Endodermal cell (in vitro differentiated cells): ENCODE results near the gene STAMBPL1. TPM values are rescaled to one million over a fixed set of nuclear protein-coding genes. Genes with fewer than 3 reads are reported as not detected.

Experiments
- DNase-seq: peaks from one replicate; pipeline ENCODE4 v3.0.0-alpha.2; 2017
- H3K27ac ChIP-seq: 2 replicates; pipeline ENCODE4 v1.5.1; 2013; ENCODE audit warnings: mild to moderate bottlenecking, low read depth, low read length, moderate library complexity
- H3K27me3 ChIP-seq: 2 replicates; pipeline ENCODE4 v1.6.1; 2013; ENCODE audit warnings: mild to moderate bottlenecking, low read length, moderate library complexity; ENCODE audit not compliant: insufficient read depth, control insufficient read depth, poor library complexity, severe bottlenecking
- H3K36me3 ChIP-seq: 2 replicates; pipeline ENCODE4 v1.7.0; 2013; ENCODE audit warnings: mild to moderate bottlenecking, low read length, moderate library complexity; ENCODE audit not compliant: control insufficient read depth, insufficient read depth
- H3K4me1 ChIP-seq: one replicate; pipeline ENCODE4 v1.7.0; 2013; ENCODE audit warnings: low read length; ENCODE audit not compliant: control insufficient read depth, insufficient read depth
- H3K4me3 ChIP-seq: 2 replicates; pipeline ENCODE4 v1.5.1; 2013; ENCODE audit warnings: mild to moderate bottlenecking, low read length, moderate library complexity
- H3K9ac ChIP-seq: 2 replicates; pipeline ENCODE4 v1.6.1; 2013; ENCODE audit warnings: mild to moderate bottlenecking, low read length, moderate library complexity; ENCODE audit not compliant: poor library complexity, severe bottlenecking; ENCODE audit errors: extremely low read depth
- H3K9me3 ChIP-seq: 2 replicates; pipeline ENCODE4 v1.6.1; 2013; ENCODE audit warnings: mild to moderate bottlenecking, low read length, moderate library complexity; ENCODE audit not compliant: control insufficient read depth
- H3K27ac Mint-ChIP-seq: 2 replicates; pipeline ENCODE4 v1.8.0; 2020; ENCODE audit warnings: mixed read lengths
- H3K27me3 Mint-ChIP-seq: 2 replicates; pipeline ENCODE4 v1.8.0; 2021; ENCODE audit warnings: mild to moderate bottlenecking, mixed read lengths; ENCODE audit not compliant: insufficient read depth
- H3K36me3 Mint-ChIP-seq: 2 replicates; pipeline ENCODE4 v1.8.0; 2020; ENCODE audit warnings: low read depth, mixed read lengths
- H3K4me1 Mint-ChIP-seq: 2 replicates; pipeline ENCODE4 v1.8.0; 2020; ENCODE audit warnings: mixed read lengths
- H3K4me3 Mint-ChIP-seq: 2 replicates; pipeline ENCODE4 v1.8.0; 2020; ENCODE audit warnings: mild to moderate bottlenecking, moderate library complexity, mixed read lengths
- H3K9me3 Mint-ChIP-seq: 2 replicates; pipeline ENCODE4 v1.8.0; 2020; ENCODE audit warnings: mild to moderate bottlenecking, mixed read lengths
- CTCF ChIP-seq: fragments of 200-600 bp; sonication (generic); conservative IDR thresholded peaks from 2 replicates; pipeline ENCODE4 v1.5.0; 2021; ENCODE audit warnings: antibody characterized with exemption, mild to moderate bottlenecking
- WGBS, 2 experiments: methylation state at CpG; one replicate each; pipeline versions ENCODE4 v1.1.5 to v1.1.7; 2013; ENCODE audit warnings: missing lambda C conversion rate in 2 of 2, mixed read lengths in 1 of 2; ENCODE audit not compliant: insufficient coverage in 1 of 2, insufficient read length in 1 of 2; 5-methylcytosine and 5-hydroxymethylcytosine counted together
- total RNA-seq, 2 donors: library from RNA; stranded (reverse); fragmentation: NEBNext Ultra II Directional in 1 of 2; extraction: Animal tissue kit (Norgen Biotek cat#: 25700) in 1 of 2; gene quantifications; 2 replicates in 1 of 2; 3 replicates in 1 of 2; pipeline ENCODE4 v1.2.1, GENCODE V29; 2021

STAMBPL1 gene
- total RNA-seq, 2 donors from 2014 or later: 1.2 to 4.1 TPM

- peaks cover 1% of the 10 kb centered on the region for H3K4me1 Mint-ChIP-seq
- H3K4me3 Mint-ChIP-seq: no peak overlapping the region
- Histone ChIP-seq H3K27ac (no peak overlapping the region), H3K27me3 (peaks cover 98% of the 10 kb centered on the region), H3K9ac (no peak overlapping the region), H3K9me3 (no peaks in the 10 kb centered on the region), H3K36me3 (no peaks in the 10 kb centered on the region), H3K4me3 (no peak overlapping the region), H3K4me1 (no peaks in the 10 kb centered on the region)
- H3K27me3 Mint-ChIP-seq: peaks cover 18% of the 10 kb centered on the region
- peak; percentile 52 for TF ChIP-seq CTCF
- H3K36me3 Mint-ChIP-seq: no peaks in the 10 kb centered on the region
- no peak overlapping the region for H3K27ac Mint-ChIP-seq
- H3K9me3 Mint-ChIP-seq: no peaks in the 10 kb centered on the region
- 90 to 94% methylated on average over 5 of the region's 5 CpGs for WGBS, 2 experiments
- peak; percentile 59 for DNase-seq
Measured at GRCh38 chr10:88838766-88839350, 41.2 kb upstream of the STAMBPL1 start.

GRCh38 chr10:88840104-88840503 is 39.9 kb upstream of the STAMBPL1 start:
- no peaks in the 10 kb centered on the region for H3K36me3 ChIP-seq
- H3K27ac ChIP-seq: no peak overlapping the region
- no peak for DNase-seq
- Mint-ChIP-seq H3K9me3 (no peaks in the 10 kb centered on the region), H3K27ac (no peak overlapping the region), H3K27me3 (peaks cover 19% of the 10 kb centered on the region), H3K4me1 (no peaks in the 10 kb centered on the region), H3K4me3 (no peak overlapping the region), H3K36me3 (no peaks in the 10 kb centered on the region)
- no peak overlapping the region for H3K9ac ChIP-seq
- no peak for TF ChIP-seq CTCF
- WGBS, 2 experiments: 64% methylated on average over 3 of the region's 3 CpGs; no CpG with 5 or more reads in 1 of the 2 experiments
- no peaks in the 10 kb centered on the region for H3K9me3 ChIP-seq
- peaks cover 90% of the 10 kb centered on the region for H3K27me3 ChIP-seq
- H3K4me3 ChIP-seq: no peak overlapping the region
- no peaks in the 10 kb centered on the region for H3K4me1 ChIP-seq

DNA sequence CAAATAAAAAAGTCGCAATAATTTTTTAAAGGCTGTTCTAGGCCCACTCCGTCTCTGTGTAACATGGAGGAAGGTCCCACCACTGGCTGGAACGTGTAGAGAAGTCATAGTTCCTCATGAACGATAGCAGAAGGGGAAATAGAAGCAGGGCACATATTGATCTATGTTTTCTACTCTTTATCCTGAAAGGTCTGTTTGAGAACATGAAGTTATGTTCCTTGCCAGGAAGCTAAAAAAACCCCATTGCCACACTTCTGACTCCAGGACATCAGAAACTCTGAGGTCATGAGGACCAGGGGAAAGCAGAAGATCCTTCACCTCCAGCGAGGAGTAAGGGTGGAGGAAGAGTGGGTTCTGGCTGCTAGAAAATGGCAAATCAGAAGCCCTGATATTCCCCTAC is 39.2 kb upstream of the STAMBPL1 start:
- H3K27ac ChIP-seq: no peak overlapping the region
- WGBS, 2 experiments: 88 to 90% methylated on average over 3 to 5 of the region's 5 CpGs
- H3K4me3 ChIP-seq: no peak overlapping the region
- Mint-ChIP-seq H3K9me3 (no peaks in the 10 kb centered on the region), H3K4me3 (no peak overlapping the region), H3K27me3 (peaks cover 19% of the 10 kb centered on the region), H3K27ac (no peak overlapping the region), H3K4me1 (no peaks in the 10 kb centered on the region), H3K36me3 (no peaks in the 10 kb centered on the region)
- no peak for TF ChIP-seq CTCF
- H3K36me3 ChIP-seq: no peaks in the 10 kb centered on the region
- DNase-seq: no peak
- no peaks in the 10 kb centered on the region for H3K9me3 ChIP-seq
- peaks cover 83% of the 10 kb centered on the region for H3K27me3 ChIP-seq
- H3K4me1 ChIP-seq: no peaks in the 10 kb centered on the region
- no peak overlapping the region for H3K9ac ChIP-seq
